Raji (cell line): Measurements from ENCODE around the gene NDUFS7.

Experiments used
- POLR2A ChIP-seq: IDR thresholded peaks from 2 replicates; pipeline ENCODE4 v1.6.1; 2011; ENCODE audit warnings: low read depth, low read length, control low read depth; ENCODE audit not compliant: insufficient read depth

The NDUFS7 gene

DNA sequence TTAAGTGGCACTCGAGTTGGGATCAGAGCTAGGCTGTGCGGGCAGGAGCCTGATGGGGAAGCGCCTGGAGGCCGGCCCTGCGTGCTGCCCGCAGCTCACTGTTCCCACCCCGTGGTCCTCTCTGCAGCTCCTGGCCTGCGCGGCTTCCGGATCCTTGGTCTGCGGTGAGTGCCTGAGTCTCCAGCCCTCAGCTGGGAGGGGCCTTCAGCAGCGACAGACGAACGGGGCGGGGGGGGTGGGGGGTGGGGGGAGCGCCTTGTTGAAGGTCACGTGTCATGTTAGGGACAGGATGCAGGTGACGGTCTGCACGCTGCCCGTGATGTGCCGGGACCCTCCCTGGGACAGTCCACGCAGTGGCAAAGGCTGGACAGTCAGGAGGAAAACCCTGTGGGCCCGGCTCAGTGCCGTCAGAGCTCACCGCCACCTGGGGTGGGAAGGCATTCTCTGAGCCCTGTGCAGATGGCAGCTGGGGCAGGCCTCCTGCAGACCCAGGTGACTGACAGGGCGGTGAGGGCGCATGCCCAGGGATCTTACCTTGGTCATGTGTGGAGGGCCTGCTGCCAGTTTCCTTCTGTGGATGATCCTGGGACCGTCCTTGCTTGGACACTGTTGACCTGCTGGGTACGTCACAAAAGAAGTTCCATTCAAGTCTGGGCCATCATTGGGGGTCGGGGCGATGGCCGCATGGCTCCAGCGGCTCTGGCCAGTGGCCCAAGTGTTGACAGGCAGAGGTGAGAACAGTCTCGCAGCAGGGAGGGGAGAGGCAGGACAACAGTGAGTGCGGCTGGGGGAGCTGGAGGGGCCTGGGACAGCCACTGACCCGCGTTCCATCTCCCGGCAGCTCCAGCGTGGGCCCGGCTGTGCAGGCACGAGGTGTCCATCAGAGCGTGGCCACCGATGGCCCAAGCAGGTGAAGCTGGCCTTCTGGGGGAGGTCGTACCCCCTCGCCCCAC, 4.3 kb downstream of the NDUFS7 start:
- no peak for TF ChIP-seq POLR2A

DNA sequence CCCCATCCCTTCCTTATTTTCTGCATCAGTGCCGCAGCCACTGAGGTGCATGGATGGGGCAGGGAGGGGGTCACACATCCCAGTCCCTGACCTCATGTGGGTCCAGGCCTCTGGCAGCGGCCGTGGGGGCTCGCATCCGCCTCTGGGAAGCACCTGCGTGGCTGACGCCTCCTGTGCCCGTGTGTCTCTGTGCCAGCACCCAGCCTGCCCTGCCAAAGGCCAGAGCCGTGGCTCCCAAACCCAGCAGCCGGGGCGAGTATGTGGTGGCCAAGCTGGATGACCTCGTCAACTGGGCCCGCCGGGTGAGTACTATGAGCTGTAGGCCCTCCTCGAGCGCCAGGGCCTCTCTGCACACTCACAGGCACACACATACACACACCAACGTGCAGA, 4.9 kb downstream of the NDUFS7 start:
- TF ChIP-seq POLR2A = no peak

DNA sequence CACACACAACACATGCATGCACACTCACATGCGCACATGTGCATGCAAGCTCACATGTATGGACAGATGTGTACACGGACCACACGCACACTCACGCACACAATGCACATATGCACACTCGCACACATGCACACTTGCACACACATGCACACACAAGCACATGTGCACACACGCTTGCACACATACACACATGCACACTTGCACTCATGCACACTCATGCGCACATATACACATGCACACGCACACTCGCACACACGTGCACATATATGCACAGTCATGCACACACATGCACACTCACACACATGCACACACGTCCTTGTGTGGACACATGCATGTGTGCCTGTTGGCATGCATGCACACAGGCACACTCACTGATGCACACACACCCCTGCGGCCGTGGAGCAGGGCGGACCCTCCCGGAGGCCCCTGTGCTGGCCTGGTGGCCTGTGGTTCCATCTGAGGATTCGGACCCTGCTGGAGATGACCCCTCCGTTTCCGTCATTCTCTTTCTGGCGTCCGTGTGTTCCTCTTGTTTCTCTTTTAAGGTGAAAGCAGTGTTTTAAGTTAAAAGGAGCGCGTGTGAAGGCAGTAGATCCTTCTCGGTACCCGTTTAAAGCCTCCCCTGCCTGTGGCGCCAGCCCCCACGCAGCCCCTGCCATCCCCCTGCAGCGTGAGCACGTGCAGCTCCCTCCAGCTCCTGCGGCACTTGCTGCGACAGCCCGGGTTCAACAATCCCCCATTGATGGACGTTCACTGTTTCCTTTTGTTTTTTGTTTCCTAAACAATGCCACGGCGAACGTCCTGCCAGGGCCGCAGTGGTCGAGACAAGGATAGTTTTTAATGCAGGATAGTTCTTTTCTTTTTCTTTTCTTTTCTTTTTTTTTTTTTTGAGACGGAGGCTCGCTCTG, 5.6 kb downstream of the NDUFS7 start:
- TF ChIP-seq POLR2A = no peak

DNA sequence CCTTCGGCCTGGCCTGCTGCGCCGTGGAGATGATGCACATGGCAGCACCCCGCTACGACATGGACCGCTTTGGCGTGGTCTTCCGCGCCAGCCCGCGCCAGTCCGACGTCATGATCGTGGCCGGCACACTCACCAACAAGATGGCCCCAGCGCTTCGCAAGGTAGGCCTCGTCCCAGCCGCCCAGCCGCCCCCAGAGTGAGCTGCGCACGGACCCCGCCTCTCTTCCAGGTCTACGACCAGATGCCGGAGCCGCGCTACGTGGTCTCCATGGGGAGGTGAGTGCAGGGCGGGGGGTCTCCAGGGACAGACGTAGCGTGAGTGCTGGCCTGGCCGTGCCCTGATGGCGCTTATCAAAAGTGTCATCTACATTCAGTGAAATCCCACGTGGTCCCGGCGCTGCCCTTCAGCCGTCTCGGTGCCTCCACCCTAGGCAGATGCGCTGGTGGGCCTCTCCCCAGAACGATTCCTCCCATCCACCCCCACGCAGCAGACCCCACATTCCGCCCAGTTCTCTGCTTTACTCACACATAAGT, 7.2 kb downstream of the NDUFS7 start:
- no peak for TF ChIP-seq POLR2A

DNA sequence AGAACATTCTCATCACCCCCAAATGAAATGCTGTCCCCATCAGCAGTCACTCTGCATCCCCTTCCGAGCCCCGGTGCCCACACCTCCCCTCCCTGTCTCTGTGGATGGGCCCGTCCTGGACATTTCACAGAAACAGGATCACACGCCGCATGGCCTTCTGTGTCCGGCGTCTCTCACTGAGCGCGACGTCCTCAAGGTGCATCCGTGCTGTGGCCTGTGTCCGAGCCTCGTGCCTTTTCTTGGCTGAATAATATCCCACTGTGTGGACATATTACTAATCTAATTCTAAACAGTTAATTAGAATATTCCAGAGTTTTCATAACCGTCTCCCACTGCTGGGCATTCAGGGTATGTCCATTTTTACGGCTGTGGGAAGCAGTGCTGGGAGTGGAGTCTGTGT, 8.7 kb downstream of the NDUFS7 start:
- no peak for TF ChIP-seq POLR2A

DNA sequence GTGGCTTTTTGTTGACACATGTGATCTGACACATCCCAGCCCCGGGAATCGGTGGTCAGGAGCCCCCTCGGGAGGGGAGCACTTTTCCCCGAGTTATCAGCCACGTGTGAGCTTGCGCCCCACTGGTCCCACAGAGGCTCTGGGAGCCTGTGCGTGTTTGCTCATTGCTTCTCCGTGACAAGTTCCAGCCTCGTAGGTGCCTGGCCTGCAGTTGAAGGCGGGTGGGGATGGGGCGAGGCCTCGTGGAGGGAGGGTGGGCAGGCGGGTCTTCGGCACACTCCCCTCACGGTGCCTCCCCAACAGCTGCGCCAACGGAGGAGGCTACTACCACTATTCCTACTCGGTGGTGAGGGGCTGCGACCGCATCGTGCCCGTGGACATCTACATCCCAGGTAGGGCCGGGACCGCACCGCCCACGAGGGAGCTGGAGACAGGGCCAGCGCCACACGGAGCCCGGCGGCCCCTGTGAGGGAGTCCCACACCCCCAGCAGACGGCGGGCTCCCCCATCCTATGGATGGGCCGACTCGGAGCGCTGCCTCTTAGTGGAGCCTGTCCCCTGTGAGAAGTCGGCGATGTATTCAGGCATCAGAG, 9.3 kb downstream of the NDUFS7 start:
- TF ChIP-seq POLR2A = no peak

DNA sequence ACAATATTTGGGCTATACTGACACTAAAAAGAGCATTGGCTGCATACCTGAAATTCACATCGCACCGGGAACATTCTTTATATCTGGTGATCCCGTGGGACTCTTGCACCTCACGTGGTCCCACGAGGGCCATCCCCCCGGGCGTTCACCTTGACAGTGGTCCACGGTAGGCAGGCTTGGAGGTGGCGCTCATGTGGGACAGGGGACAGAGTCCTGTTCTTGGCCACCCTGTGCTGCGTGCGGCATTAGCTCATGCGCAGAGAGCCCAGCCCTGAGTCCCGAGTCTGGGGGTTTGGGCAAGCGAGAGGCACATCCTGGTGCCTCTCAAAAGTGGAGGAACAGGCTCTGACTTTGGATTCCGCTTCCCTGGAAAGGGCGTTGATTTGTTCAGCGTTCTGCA, 10.1 kb downstream of the NDUFS7 start:
- TF ChIP-seq POLR2A = no peak

DNA sequence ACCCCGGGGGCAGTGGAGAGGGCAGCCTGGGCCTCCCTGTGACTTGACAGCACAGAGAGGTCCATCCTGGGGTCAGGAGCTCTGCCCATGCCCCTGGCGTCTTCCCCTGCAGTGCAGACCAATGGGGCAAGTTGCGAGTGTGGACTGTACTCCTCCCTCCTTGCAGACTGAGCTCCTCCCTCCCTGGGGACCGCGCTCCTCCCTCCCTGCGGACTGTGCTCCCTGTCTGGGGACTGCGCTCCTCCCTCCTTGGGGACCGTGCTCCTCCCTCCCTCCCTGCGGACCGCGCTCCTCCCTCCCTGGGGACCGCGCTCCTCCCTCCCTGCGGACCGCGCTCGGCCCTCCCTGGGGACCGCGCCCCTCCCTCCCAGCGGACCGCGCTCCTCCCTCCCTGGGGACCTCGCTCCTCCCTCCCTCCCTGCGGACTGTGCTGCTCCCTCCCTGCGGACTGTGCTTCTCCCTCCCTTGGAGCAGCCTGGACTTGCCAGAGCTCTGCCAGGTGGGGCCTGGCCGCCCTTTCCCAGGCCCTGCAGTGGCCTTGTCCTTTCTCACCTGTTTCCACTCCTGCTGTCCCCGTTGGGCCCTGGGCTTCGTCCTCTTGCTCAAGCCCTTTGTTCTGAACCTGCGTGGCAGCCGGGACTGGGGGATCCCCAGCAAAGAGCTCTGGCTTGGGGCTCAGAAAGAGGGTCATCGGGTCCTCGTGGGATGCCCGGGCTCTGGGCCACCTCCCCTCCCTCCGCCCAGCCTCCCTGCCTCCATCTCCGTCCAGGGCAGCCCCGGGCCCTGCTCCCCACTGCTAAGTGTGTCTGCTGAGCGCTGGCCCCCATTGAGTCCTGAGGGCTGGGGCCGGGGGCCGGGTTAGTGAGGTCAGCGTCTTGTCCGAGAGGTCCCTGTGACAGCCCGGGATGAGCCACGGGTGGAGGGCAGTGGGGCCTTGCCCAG, 10.8 kb downstream of the NDUFS7 start:
- no peak for TF ChIP-seq POLR2A

DNA sequence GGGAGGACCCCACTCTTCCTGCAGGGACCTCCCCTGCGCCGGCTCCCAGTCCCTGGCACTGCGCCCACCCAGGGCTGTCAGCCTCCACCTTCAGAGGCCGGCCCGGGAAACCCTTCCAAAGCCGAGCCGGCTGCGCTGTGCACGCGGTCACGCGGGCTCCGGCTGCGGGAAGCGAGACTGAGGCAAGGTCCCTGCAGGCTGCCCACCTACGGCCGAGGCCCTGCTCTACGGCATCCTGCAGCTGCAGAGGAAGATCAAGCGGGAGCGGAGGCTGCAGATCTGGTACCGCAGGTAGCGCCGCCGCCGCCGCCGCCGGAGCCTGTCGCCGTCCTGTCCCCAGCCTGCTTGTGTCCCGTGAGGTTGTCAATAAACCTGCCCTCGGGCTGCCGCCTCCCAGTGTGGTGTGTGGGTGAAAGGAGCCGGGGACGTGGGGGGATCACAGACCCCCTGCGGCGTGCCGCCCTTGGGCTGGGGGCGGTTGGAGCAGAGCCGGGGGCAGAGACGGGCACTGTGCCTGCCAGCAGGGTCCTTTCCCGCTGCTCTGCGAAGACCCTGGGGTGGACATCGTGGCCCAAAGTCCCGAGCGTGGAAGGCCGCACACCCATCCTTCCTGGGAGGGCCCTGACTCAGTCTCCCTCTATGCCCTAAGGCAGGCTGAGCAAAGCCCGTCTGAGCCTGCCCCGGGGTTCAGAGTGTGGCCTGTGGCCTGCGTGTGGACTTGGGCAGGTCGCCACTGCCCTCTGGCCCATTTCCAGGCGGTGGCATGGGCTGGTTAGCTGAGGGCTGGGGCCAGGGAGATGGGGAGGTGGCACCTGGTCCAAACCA, 11.7 kb downstream of the NDUFS7 start:
- no peak for TF ChIP-seq POLR2A

DNA sequence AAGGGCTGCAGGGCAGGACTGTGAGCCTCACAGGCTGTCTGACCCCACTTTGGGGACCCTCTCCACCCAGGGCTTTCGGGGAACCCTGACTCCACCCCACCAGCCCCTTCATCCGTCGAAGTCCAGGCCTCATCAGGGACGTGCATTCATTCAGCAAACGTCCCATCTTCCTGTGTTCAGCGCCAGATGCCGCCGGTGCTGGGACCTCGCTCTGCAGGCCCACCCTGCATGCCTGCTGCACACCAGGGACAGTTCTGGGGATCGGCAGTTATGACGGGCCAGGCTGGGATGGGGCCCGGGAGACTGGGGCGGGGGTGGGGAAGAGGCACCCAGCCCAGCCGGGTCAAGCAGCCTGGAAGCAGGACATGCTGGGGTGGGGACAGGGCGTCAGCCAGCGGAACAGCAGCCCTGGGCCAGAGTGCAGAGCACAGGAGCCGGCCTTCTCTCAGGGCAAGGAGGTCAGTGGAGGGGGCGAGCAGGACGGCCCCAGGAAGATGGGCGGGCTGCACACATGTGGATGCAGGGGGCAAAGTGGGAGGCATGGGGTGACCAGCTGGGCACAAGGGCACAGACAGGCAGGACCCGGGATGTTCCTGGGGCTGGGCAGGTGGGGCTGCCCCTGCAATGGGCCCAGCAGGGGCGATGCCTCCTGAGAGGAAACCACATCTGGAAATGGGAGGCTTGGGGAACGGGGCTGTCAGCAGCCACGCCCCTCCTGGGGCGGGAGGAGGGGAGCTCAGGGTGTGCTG, 12.5 kb downstream of the NDUFS7 start:
- no peak for TF ChIP-seq POLR2A

DNA sequence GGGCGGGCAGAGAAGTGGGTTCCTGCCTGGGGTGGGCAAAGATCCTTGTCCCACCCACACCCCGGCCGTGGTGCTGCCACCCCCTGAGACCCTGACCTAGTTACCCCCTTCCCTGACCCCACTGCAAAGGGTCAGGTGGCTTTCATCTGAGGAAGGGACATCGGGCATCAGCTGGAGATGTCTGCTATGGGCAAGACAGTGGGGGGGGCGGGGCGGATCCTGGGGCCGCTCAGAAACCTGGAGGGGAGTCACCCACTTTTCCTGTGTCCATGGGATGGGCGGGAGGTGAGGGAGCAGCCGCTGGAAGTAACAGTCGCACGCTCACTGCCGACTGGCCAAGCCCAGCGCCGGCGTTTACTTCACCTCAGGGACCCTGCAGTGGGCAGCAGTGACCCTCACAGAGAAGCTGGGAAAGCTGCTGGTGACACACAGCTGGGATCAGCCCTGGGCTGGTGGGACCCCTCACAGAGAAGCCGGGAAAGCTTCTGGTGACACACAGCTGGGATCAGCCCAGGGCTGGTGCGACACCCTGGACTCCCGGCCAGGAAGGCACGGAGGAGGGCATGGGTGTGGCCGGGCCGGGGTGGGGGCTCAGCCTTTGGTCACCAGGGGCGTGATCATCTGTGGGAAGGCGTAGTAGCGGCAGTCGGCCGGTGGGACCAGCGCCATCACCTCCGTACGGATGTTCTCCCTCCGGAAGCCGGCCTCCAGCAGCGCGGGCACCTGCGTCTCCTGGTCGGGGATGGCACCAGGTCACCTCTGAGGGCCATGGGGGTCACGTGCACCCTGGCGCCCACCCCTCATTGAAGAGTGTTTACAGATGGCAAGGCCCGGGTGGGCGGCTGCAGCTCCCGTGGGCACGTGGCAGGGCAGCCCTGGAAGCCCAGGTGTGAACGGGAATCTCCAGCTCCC, 13.3 kb downstream of the NDUFS7 start:
- no peak for TF ChIP-seq POLR2A

DNA sequence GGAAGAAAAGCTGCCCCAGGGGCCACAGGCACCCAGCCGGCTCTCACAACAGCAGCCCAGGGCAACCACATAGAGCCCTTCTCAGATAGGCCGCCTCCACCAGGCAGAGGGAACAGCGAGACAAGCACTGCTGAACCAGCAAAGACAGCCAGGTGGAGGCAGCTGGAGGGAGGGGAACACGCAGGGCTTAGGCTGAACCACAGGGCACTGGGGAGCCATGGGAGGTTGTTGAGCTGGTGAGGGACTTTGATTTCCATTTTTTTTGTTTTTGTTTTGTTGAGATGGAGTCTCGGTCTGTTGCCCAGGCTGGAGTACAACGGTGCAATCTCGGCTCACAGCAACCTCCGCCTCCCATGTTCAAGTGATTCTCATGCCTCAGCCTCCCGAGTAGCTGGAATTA, 14.1 kb downstream of the NDUFS7 start:
- TF ChIP-seq POLR2A = no peak
